GM23248 (cell line): ENCODE results near the gene HNF4A. TPM values are rescaled to one million over a fixed set of nuclear protein-coding genes. Genes with fewer than 3 reads are reported as not detected.

ENCODE experiments used
- DNase-seq: peaks from one replicate; pipeline ENCODE4 v3.0.0-alpha.2; 2015
- H2AFZ ChIP-seq: fragments of 200-600 bp; sonication (generic); 2 replicates; pipeline ENCODE4 v1.6.1; 2016; ENCODE audit warnings: antibody characterized with exemption
- H3F3A ChIP-seq: fragments of 200-600 bp; sonication (generic); 2 replicates; pipeline ENCODE4 v1.6.1; 2016; ENCODE audit warnings: mild to moderate bottlenecking, antibody characterized with exemption, mixed run types; ENCODE audit not compliant: insufficient read depth
- H3K27ac ChIP-seq: fragments of 200-600 bp; sonication (generic); 2 replicates; pipeline ENCODE4 v1.5.1; 2016; ENCODE audit warnings: mild to moderate bottlenecking
- H3K27me3 ChIP-seq: fragments of 200-600 bp; sonication (generic); replicated peaks from 2 replicates; pipeline ENCODE4 v1.6.1; 2016; ENCODE audit warnings: mild to moderate bottlenecking; ENCODE audit not compliant: insufficient read depth
- H3K36me3 ChIP-seq: fragments of 200-600 bp; sonication (generic); 2 replicates; pipeline ENCODE4 v1.6.1; 2016; ENCODE audit warnings: low read depth, mild to moderate bottlenecking
- H3K4me1 ChIP-seq: fragments of 200-600 bp; sonication (generic); 2 replicates; pipeline ENCODE4 v1.6.1; 2016; ENCODE audit warnings: mild to moderate bottlenecking; ENCODE audit not compliant: insufficient read depth
- H3K4me2 ChIP-seq: fragments of 200-600 bp; sonication (generic); one replicate; pipeline ENCODE4 v1.6.1; 2016; ENCODE audit warnings: mild to moderate bottlenecking; ENCODE audit not compliant: unreplicated experiment
- H3K4me3 ChIP-seq: fragments of 200-600 bp; sonication (generic); 2 replicates; pipeline ENCODE4 v1.5.1; 2016; ENCODE audit warnings: mild to moderate bottlenecking
- H3K79me2 ChIP-seq: fragments of 200-600 bp; sonication (generic); 2 replicates; pipeline ENCODE4 v1.6.1; 2016; ENCODE audit warnings: mild to moderate bottlenecking; ENCODE audit not compliant: insufficient read depth
- H3K9ac ChIP-seq: fragments of 200-600 bp; sonication (generic); 2 replicates; pipeline ENCODE4 v1.6.1; 2016; ENCODE audit warnings: mild to moderate bottlenecking
- H3K9me2 ChIP-seq: fragments of 200-600 bp; sonication (generic); 2 replicates; pipeline ENCODE4 v1.6.1; 2016; ENCODE audit warnings: mixed run types, mild to moderate bottlenecking, moderate library complexity; ENCODE audit not compliant: insufficient read depth
- H3K9me3 ChIP-seq: fragments of 200-600 bp; sonication (generic); one replicate; pipeline ENCODE4 v1.6.1; 2017; ENCODE audit warnings: low read depth
- H4K20me1 ChIP-seq: fragments of 200-600 bp; sonication (generic); 2 replicates; pipeline ENCODE4 v1.6.0; 2016; ENCODE audit not compliant: insufficient read depth
- EZH2 ChIP-seq: fragments of 200-600 bp; sonication (generic); IDR thresholded peaks from 2 replicates; pipeline ENCODE4 v1.6.1; 2018; ENCODE audit warnings: antibody characterized with exemption, mild to moderate bottlenecking; ENCODE audit not compliant: insufficient read depth, poor library complexity, severe bottlenecking
- EZH2phosphoT487 ChIP-seq: fragments of 200-600 bp; sonication (generic); IDR thresholded peaks from 2 replicates; pipeline ENCODE4 v1.6.1; 2018; ENCODE audit warnings: antibody characterized with exemption, moderate library complexity, mild to moderate bottlenecking, low read depth; ENCODE audit not compliant: insufficient read depth
- WGBS, 2 experiments: methylation state at CpG; one replicate each; pipeline ENCODE4 v1.1.6; 2015 to 2017; ENCODE audit warnings: low lambda C conversion rate in 2 of 2, low coverage in 1 of 2; ENCODE audit errors: missing lambda C conversion rate in 2 of 2; 5-methylcytosine and 5-hydroxymethylcytosine counted together
- in situ Hi-C: fragments of 300-500 bp; cut with MboI; formaldehyde crosslinking; loops from 2 replicates; pipeline ENCODE4 v1.15.0; 2020
- polyA plus RNA-seq: library from polyadenylated mRNA; unstranded; fragments of >200 nt; fragmentation: Nextera tagmentation; extraction: Ambion mirVana; gene quantifications from 2 replicates; pipeline ENCODE4 v1.2.1, GENCODE V29; 2016
- total RNA-seq: library from RNA; depleted of rRNA; stranded (reverse); fragments of >200 nt; shearing (Covaris generic); gene quantifications from 2 replicates; pipeline ENCODE4 v1.2.3, GENCODE V29; 2014

The HNF4A gene
- total and polyA plus RNA-seq, 2 experiments from 2014 or later, result not detected

DNA sequence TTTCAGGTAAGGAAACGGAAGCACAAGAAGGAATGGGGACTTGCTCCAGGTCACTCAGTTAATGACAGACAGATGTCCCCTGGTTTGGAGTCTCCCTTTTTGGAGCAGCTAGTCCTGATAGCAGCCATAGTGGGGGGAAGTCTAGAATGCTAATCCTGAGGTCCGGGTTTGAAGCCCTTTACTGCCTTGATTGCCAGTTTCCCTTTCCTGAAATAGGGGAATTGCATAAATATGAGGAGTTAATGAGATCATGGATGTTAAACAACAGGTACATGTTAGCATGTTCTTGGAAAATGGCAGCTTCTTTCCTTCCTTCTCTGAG is 119.8 kb downstream of the HNF4A start:
- peak overlapping the region; percentile 93 for H3K9ac ChIP-seq
- peak overlapping the region; percentile 94 for H3K4me3 ChIP-seq
- no peak for DNase-seq
- no peaks in the 10 kb centered on the region for H3K9me2 ChIP-seq
- peaks cover 14% of the 10 kb centered on the region for H3K4me1 ChIP-seq
- H3K4me2 ChIP-seq, result peak overlapping the region; percentile 94
- H3F3A ChIP-seq, result peaks cover 6% of the 10 kb centered on the region; the same call in 1 of the 2 replicates
- TF ChIP-seq EZH2 (no peak), EZH2phosphoT487 (no peak)
- in situ Hi-C loops, result no loop called here
- no peaks in the 10 kb centered on the region for H3K9me3 ChIP-seq
- H4K20me1 ChIP-seq, result no peaks in the 10 kb centered on the region
- H3K79me2 ChIP-seq, result peaks cover 39% of the 10 kb centered on the region
- H3K27me3 ChIP-seq, result no peaks in the 10 kb centered on the region
- peak overlapping the region; percentile 90 for H2AFZ ChIP-seq
- 0 to 2% methylated on average over 2 of the region's 2 CpGs for WGBS, 2 experiments
- peak overlapping the region; percentile 65 for H3K27ac ChIP-seq
- H3K36me3 ChIP-seq, result no peaks in the 10 kb centered on the region

DNA sequence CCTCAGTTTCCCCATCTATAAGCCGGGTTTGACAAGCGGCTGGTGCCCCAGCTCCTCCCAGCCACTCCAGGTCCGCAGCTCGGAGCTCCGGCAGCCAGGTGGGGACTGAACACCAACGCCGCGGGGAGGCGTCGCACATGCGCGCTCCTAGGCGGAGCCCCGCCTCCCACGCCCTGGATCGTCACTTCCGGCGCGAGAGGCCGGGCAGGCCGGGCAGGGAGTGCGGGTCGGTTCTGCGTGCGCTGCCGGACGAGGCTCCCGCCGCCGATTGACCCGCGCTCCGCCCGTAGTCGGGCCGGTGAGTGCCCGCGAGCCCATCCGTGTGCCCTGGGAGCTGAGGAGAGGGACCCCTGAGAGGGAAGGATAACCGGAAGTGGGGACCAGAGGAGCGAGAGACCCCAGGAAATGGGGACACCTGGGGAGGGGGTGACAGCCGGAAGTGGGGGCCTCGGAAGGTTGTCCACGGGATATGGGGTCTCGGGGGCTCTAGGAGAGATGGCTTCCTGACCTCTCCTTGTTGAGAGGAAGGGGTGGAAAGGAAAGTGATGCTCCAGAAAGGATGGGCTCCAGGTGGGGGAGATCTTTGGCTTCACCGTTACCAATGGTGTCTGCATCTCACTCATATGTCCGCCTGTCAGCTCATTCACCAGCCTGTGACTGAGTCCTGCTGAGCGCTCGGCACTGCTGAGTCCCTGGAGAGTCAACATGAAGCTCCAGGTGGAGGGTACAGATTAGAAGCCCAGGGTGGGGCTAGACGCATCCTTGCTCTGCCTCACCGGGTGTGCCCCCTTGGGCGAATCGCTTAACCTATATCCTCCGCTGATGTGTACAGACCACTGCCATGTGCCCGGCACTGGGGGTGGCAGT is 120.4 kb downstream of the HNF4A start, which contains the start of gene TTPAL:
Gene TTPAL (plus strand): TSS at position 181 of the 867 bp plus-strand sequence. CDS start 4,126 bp downstream, outside the sequence.
- Histone ChIP-seq H3K9me2 (no peaks in the 10 kb centered on the region), H3K4me2 (peak within 1 kb of the TSS; percentile 94), H2AFZ (peak within 1 kb of the TSS; percentile 90), H3F3A (peaks cover 6% of the 10 kb centered on the region; the same call in 1 of the 2 replicates), H3K9ac (peak within 1 kb of the TSS; percentile 93), H4K20me1 (no peaks in the 10 kb centered on the region), H3K27me3 (no peaks in the 10 kb centered on the region), H3K36me3 (no peaks in the 10 kb centered on the region), H3K4me3 (peak within 1 kb of the TSS; percentile 94), H3K4me1 (peaks cover 14% of the 10 kb centered on the region), H3K9me3 (no peaks in the 10 kb centered on the region), H3K27ac (peak within 1 kb of the TSS; percentile 65), H3K79me2 (peaks cover 39% of the 10 kb centered on the region)
- TF ChIP-seq EZH2phosphoT487 (no peak), EZH2 (no peak)
- DNase-seq, result peak; percentile 94
- in situ Hi-C loops, result no loop called here
- 3 to 4% methylated on average over 46 to 55 of the region's 55 CpGs for WGBS, 2 experiments

DNA sequence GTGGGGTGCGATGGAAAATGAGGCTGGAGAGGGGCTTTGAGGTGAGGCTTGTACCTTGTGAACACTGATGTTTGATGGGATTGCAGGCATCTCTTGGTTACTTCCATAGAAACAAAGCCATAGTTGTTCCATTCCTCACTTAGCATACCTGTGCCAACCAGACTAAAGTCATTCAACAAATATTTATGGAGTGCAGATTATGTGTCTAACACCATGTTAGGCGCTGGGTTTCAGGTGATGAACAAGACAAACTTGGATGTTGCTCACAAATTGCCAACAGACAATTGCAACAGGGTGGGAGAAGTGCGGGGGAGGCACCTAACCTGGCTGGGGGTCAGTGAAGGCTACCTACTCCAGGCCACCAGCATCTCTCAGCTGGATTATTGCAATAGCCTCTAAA is 121.7 kb downstream of the HNF4A start:
- H3F3A ChIP-seq, result peaks cover 6% of the 10 kb centered on the region; the same call in 1 of the 2 replicates
- peaks cover 10% of the 10 kb centered on the region for H3K4me1 ChIP-seq
- peaks cover 39% of the 10 kb centered on the region for H3K79me2 ChIP-seq
- peak overlapping the region; percentile 65; the same call in 1 of the 2 replicates for H3K27ac ChIP-seq
- in situ Hi-C loops, result no loop called here
- peak overlapping the region; percentile 94 for H3K4me2 ChIP-seq
- no peak for TF ChIP-seq EZH2phosphoT487
- no peak for TF ChIP-seq EZH2
- no peaks in the 10 kb centered on the region for H3K9me2 ChIP-seq
- H4K20me1 ChIP-seq, result no peaks in the 10 kb centered on the region
- peak overlapping the region; percentile 94 for H3K4me3 ChIP-seq
- H2AFZ ChIP-seq, result no peak overlapping the region
- peak overlapping the region; percentile 93; the same call in 1 of the 2 replicates for H3K9ac ChIP-seq
- no peaks in the 10 kb centered on the region for H3K27me3 ChIP-seq
- DNase-seq, result peak; percentile 25
- no peaks in the 10 kb centered on the region for H3K36me3 ChIP-seq
- no peaks in the 10 kb centered on the region for H3K9me3 ChIP-seq
- 84 to 93% methylated on average over 3 of the region's 3 CpGs for WGBS, 2 experiments

DNA sequence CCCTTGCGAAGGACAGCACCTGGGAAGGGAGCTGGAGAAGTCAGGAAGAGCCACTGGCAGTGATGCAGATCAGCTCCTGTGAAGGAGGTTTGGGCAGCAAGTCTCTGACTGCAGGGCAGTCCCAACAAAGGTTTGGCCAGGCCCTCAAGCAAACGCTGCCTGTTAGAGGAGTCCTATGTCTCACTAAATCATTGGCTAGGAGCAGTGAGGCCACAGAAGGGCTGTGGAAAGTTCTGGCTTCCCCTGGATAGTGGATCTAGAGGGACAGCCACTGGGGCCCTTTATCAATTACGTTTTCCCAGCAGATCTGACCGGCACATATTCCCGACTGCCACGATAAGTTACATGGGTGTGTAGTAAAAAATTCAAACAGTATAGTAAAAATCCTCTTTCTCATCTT is 122.7 kb downstream of the HNF4A start:
- no peak for TF ChIP-seq EZH2phosphoT487
- no peak for TF ChIP-seq EZH2
- Histone ChIP-seq H3K4me2 (no peak overlapping the region), H3K27ac (no peak overlapping the region), H3K36me3 (no peaks in the 10 kb centered on the region), H2AFZ (no peak overlapping the region), H3F3A (peaks cover 6% of the 10 kb centered on the region; the same call in 1 of the 2 replicates), H3K27me3 (no peaks in the 10 kb centered on the region), H3K4me1 (peaks cover 10% of the 10 kb centered on the region), H3K79me2 (peaks cover 39% of the 10 kb centered on the region), H3K9me2 (no peaks in the 10 kb centered on the region), H3K9me3 (no peaks in the 10 kb centered on the region), H3K4me3 (no peak overlapping the region), H3K9ac (no peak overlapping the region), H4K20me1 (no peaks in the 10 kb centered on the region)
- in situ Hi-C loops, result no loop called here
- WGBS, 2 experiments, result 64 to 65% methylated on average over 6 of the region's 6 CpGs
- DNase-seq, result no peak
